ENCODE data around the gene TFF1.

Gene TFF1

DNA sequence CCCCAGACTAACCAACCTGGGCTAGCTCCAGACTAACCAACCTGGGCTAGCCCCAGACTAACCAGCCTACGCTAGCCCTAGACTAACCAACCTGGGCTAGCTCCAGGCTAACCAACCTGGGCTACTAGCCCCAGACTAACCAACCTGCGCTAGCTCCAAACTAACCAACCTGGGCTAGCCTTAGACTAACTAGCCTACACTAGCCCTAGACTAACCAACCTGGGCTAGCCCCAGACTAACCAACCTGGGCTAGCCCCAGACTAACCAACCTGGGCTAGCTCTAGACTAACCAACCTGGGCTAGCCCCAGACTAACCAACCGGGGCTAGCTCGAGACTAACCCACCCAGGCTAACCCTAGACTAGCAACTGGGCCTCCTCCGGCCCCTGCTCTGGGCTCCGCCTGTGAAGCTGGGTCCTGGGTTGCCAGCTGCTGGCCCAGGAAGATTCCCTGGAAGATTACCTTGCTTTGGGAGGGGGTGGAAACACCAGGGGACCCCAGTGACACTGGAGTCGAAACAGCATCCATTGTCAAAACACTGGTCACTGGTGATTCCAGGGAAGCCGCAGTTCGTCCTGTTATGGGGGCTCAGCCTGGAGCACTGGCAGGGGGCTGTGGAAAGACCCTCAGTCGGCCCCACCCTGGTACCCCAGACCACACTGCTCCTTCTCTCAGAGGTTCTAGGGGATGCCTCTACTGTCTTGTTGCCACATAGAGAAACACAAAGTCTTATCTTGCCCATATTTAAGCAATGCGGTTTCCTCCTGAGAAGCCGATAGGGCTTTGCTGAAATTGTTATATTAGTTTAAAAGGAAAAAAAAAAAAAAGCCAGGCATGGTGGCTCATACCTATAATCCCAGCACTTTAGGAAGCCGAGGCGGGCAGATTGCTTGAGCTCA, 16.7 kb downstream of the TFF1 start:
- Histone ChIP-seq H2AFZ (ENCODE audit: low read depth, low read length) (no peak overlapping the region), H3K36me3 (replicated peaks; ENCODE audit: low read depth, low read length) (peaks cover 3% of the 10 kb centered on the region), H3K9ac (ENCODE audit: low read length) (no peak overlapping the region), H3K4me2 (ENCODE audit: low read length) (no peak overlapping the region), H3K9me3 (ENCODE audit: insufficient read depth, low read length) (no peaks in the 10 kb centered on the region; the same call in 1 of the 2 replicates), H3K27ac (ENCODE audit: low read length) (no peak overlapping the region), H3K4me1 (ENCODE audit: low read length) (peaks cover 16% of the 10 kb centered on the region), H3K27me3 (ENCODE audit: low read depth, low read length) (no peaks in the 10 kb centered on the region), H3K79me2 (ENCODE audit: low read length) (no peaks in the 10 kb centered on the region), H3K4me3 (ENCODE audit: low read length) (no peak overlapping the region), H4K20me1 (ENCODE audit: insufficient read depth, low read length) (no peaks in the 10 kb centered on the region)
- TF ChIP-seq, protein P1, sequence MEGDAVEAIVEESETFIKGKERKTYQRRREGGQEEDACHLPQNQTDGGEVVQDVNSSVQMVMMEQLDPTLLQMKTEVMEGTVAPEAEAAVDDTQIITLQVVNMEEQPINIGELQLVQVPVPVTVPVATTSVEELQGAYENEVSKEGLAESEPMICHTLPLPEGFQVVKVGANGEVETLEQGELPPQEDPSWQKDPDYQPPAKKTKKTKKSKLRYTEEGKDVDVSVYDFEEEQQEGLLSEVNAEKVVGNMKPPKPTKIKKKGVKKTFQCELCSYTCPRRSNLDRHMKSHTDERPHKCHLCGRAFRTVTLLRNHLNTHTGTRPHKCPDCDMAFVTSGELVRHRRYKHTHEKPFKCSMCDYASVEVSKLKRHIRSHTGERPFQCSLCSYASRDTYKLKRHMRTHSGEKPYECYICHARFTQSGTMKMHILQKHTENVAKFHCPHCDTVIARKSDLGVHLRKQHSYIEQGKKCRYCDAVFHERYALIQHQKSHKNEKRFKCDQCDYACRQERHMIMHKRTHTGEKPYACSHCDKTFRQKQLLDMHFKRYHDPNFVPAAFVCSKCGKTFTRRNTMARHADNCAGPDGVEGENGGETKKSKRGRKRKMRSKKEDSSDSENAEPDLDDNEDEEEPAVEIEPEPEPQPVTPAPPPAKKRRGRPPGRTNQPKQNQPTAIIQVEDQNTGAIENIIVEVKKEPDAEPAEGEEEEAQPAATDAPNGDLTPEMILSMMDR (IDR thresholded peaks at IDR 0.05; ENCODE audit: low read depth, low read length), result no peak
- no peak for TF ChIP-seq EZH2phosphoT487 (IDR thresholded peaks at IDR 0.05; ENCODE audit: low read depth)

DNA sequence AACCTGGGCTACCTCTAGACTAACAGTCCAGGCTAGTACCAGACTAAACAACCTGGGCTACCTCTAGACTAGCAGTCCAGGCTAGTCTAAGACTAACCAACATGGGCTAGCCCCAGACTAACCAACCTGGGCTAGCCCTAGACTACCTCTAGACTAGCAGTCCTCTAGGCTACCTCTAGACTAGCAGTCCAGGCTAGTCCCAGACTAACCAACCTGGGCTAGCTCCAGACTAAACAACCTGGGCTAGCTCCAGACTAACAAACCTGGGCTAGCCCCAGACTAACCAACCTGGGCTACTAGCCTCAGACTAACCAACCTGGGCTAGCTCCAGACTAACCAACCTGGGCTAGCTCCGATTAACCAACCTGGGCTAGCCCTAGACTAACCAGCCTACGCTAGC, 17.6 kb downstream of the TFF1 start:
- H3K4me1 ChIP-seq (ENCODE audit: low read length), result peaks cover 13% of the 10 kb centered on the region
- TF ChIP-seq, protein P1 (IDR thresholded peaks at IDR 0.05; ENCODE audit: low read depth, low read length), result no peak
- no peak for TF ChIP-seq EZH2phosphoT487 (IDR thresholded peaks at IDR 0.05; ENCODE audit: low read depth)
- no peaks in the 10 kb centered on the region for H4K20me1 ChIP-seq (ENCODE audit: insufficient read depth, low read length)
- no peak overlapping the region for H3K27ac ChIP-seq (ENCODE audit: low read length)
- no peaks in the 10 kb centered on the region for H3K9me3 ChIP-seq (ENCODE audit: insufficient read depth, low read length)
- no peak overlapping the region for H3K4me3 ChIP-seq (ENCODE audit: low read length)
- no peak overlapping the region for H3K4me2 ChIP-seq (ENCODE audit: low read length)
- H3K36me3 ChIP-seq (replicated peaks; ENCODE audit: low read depth, low read length), result no peaks in the 10 kb centered on the region
- H2AFZ ChIP-seq (ENCODE audit: low read depth, low read length), result no peak overlapping the region
- H3K27me3 ChIP-seq (ENCODE audit: low read depth, low read length), result no peaks in the 10 kb centered on the region
- no peaks in the 10 kb centered on the region for H3K79me2 ChIP-seq (ENCODE audit: low read length)
- no peak overlapping the region for H3K9ac ChIP-seq (ENCODE audit: low read length)

DNA sequence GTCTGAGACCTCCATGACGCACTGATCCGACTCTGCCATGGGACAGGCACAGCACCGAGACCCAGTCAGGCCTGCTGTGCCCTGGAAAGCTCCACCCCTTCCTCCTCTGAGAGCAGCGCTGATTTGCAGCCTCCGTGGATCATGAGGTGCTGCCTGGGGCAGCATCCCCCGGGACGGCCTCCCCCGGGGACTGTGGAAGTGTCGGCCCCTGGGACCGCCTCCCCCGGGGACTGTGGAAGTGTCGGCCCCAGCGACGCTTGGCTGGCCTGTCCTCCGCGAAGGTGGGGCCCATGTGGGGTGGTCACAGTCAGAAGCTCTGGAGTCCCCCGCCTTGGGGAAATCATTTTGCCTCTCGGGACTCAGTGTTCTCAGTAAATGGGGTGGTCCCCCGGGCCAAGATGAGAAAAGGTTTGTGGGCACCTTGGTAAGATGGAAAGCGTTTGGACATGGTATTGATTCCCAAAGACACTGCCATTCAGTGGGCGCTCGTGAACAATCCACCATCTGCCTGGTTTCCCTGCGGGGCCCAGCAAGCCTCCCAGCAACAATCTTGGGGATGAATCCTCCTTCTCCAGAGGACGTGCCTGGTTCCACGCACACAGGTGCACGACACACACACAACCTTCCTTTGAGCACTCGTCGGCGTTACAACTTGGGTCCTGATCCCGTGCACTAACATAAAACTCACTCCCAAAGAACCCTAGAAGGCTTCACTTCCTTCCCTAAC, 18.6 kb downstream of the TFF1 start:
- no peak for TF ChIP-seq EZH2phosphoT487 (IDR thresholded peaks at IDR 0.05; ENCODE audit: low read depth)
- TF ChIP-seq, protein P1 (IDR thresholded peaks at IDR 0.05; ENCODE audit: low read depth, low read length), result no peak
- Histone ChIP-seq H3K79me2 (ENCODE audit: low read length) (no peaks in the 10 kb centered on the region), H3K9me3 (ENCODE audit: insufficient read depth, low read length) (no peaks in the 10 kb centered on the region)

More for the DNA sequence above, 18.6 kb downstream of the TFF1 start:
- Histone ChIP-seq H2AFZ (ENCODE audit: low read depth, low read length) (no peak overlapping the region), H3K27ac (ENCODE audit: low read length) (no peak overlapping the region), H3K9ac (ENCODE audit: low read length) (no peak overlapping the region), H3K4me2 (ENCODE audit: low read length) (no peak overlapping the region), H3K27me3 (ENCODE audit: low read depth, low read length) (no peaks in the 10 kb centered on the region), H3K4me3 (ENCODE audit: low read length) (no peak overlapping the region), H4K20me1 (ENCODE audit: insufficient read depth, low read length) (no peaks in the 10 kb centered on the region), H3K36me3 (replicated peaks; ENCODE audit: low read depth, low read length) (no peaks in the 10 kb centered on the region), H3K4me1 (ENCODE audit: low read length) (peaks cover 3% of the 10 kb centered on the region; the same call in 1 of the 2 replicates)

Measured in OCI-LY3 (cell line).